Ovary (tissue), 9 donors: Measurements from ENCODE around the gene EDN3. TPM values are rescaled to one million over a fixed set of nuclear protein-coding genes. Genes with fewer than 3 reads are reported as not detected.

ENCODE experiments used
- DNase-seq, 5 donors: peaks; one replicate each; pipeline ENCODE4 v3.0.0-alpha.2; 2019 to 2020
- H3K27ac ChIP-seq, 2 donors: fragments of 200-600 bp; one replicate each; pipeline versions ENCODE4 v1.5.1 to v1.8.0; 2019 to 2022
- H3K27me3 ChIP-seq: fragments of 200-600 bp; one replicate; pipeline ENCODE4 v1.8.0; 2022
- H3K36me3 ChIP-seq: fragments of 200-600 bp; sonication (generic); one replicate; pipeline ENCODE4 v1.5.1; 2019
- H3K4me1 ChIP-seq: one replicate; pipeline ENCODE4 v1.8.1; 2013; ENCODE audit warnings: mild to moderate bottlenecking, moderate library complexity; ENCODE audit not compliant: insufficient read depth
- H3K4me3 ChIP-seq: fragments of 200-600 bp; sonication (generic); one replicate; pipeline ENCODE4 v1.5.1; 2017
- H3K9me3 ChIP-seq, 2 donors: fragments of 200-600 bp in 1 of 2; sonication (generic) in 1 of 2; one replicate each; pipeline versions ENCODE4 v1.5.1 to v1.8.1; 2013 to 2019; ENCODE audit warnings: mild to moderate bottlenecking in 1 of 2, moderate library complexity in 1 of 2
- CTCF ChIP-seq, 3 donors: fragments of 450-650 bp in 2 of 3; fragments of 200-600 bp in 1 of 3; IDR thresholded peaks; one replicate each; pipeline versions ENCODE4 v1.5.1 to v1.8.0; 2016 to 2022; ENCODE audit warnings: antibody characterized with exemption in 3 of 3, mild to moderate bottlenecking in 1 of 3
- EP300 ChIP-seq: sonication (generic); formaldehyde crosslinking; IDR thresholded peaks from one replicate; pipeline ENCODE4 v1.6.1; 2017; ENCODE audit warnings: antibody characterized with exemption
- POLR2A ChIP-seq: fragments of 450-650 bp; IDR thresholded peaks from one replicate; pipeline ENCODE4 v1.6.1; 2017; ENCODE audit warnings: antibody characterized with exemption, mild to moderate bottlenecking, moderate library complexity
- WGBS, 3 donors: extraction: QIAGEN DNeasy Blood & Tissue Kit in 1 of 3; methylation state at CpG; one replicate each; pipeline versions ENCODE4 v1.1.5 to v1.1.7; 2013 to 2017; 5-methylcytosine and 5-hydroxymethylcytosine counted together
- intact Hi-C, 4 donors: fragments of 100-400 bp; cut with DNase I; formaldehyde crosslinking; loops; one replicate each; pipeline versions ENCODE4 v1.11.0 to v1.15.1; 2022 to 2023
- polyA plus RNA-seq, 2 donors: library from polyadenylated mRNA; stranded (reverse); fragments of 200-250 nt in 1 of 2; fragments of 350-450 nt in 1 of 2; fragmentation: Illumina TruSeq in 1 of 2; extraction: RNeasy Lipid Tissue Mini Kit (QIAGEN cat#74804) in 1 of 2; gene quantifications; one replicate each; pipeline ENCODE4 v1.2.3, GENCODE V29; 2013 to 2014
- total RNA-seq, 7 donors: library from RNA; depleted of rRNA in 2 of 7; stranded (reverse); fragments of >200 nt in 2 of 7; fragmentation: NEBNext Ultra II Directional in 3 of 7; extraction: Animal tissue kit (Norgen Biotek cat#: 25700) in 3 of 7; gene quantifications; one replicate each; pipeline versions ENCODE4 v1.1.0 to v1.2.4, GENCODE V29; 2016 to 2023
- donor health status: DM: no; HTN: no; CAD: no; lungs with moderate emphysema.
- donor health status: DM: no; HTN: no; CAD: no.
- donor health status: Bipolar disorder and iron deficiency.
- donor health status: DM: yes; HTN: yes; CAD: no.
- donor health status: DM: no; HTN: no; CAD: no.
- donor health status: DM: yes; HTN: yes; CAD: no.

Gene EDN3
- total and polyA plus RNA-seq, 9 donors, result 0.18 to 6.4 (median 0.57) TPM; not detected in 2

GRCh38 chr20:59307270-59307669 is 6.9 kb downstream of the EDN3 start:
- 81 to 94% (median 86%) methylated on average over 3 of the region's 3 CpGs for WGBS, 3 donors
- H3K4me1 ChIP-seq, result no peaks in the 10 kb centered on the region
- H3K4me3 ChIP-seq, result no peak overlapping the region
- intact Hi-C loops, result no loop called here
- DNase-seq, result no peak
- no peak for TF ChIP-seq POLR2A
- TF ChIP-seq EP300, result no peak
- TF ChIP-seq CTCF (IDR thresholded peaks at IDR 0.05), result no peak
- no peaks in the 10 kb centered on the region for H3K36me3 ChIP-seq
- no peaks in the 10 kb centered on the region for H3K27me3 ChIP-seq
- H3K9me3 ChIP-seq, result no peaks in the 10 kb centered on the region
- H3K27ac ChIP-seq, result no peak overlapping the region

GRCh38 chr20:59308493-59309201 is 8.2 kb downstream of the EDN3 start:
- DNase-seq, result no peak
- H3K27ac ChIP-seq, result no peak overlapping the region
- H3K4me1 ChIP-seq, result no peaks in the 10 kb centered on the region
- H3K36me3 ChIP-seq, result no peaks in the 10 kb centered on the region
- 84 to 88% (median 88%) methylated on average over 10 of the region's 10 CpGs for WGBS, 3 donors
- no peaks in the 10 kb centered on the region for H3K9me3 ChIP-seq
- no peak overlapping the region for H3K4me3 ChIP-seq
- intact Hi-C loops, result no loop called here
- H3K27me3 ChIP-seq, result no peaks in the 10 kb centered on the region
- TF ChIP-seq POLR2A (no peak), EP300 (no peak), CTCF (IDR thresholded peaks at IDR 0.05) (no peak)

DNA sequence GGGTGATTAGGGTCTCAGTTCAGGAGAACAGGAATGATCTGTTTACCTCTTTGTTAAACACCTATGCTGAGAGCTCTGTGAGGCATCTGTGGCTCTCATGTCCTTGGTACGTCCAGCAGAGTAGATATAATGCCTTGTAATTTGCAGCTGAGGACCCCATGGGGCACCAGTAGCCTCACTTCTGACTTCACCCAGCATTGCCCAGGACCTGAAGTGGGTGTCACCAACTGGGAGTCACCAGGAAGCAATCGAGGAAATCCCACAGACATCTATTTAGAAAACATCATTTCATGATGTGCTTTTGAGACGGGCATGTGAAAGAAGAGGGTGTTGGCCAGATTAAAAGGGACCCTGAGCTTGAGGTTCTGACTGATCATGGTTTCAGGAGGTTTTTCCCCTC is 8.8 kb downstream of the EDN3 start:
- Histone ChIP-seq H3K36me3 (no peaks in the 10 kb centered on the region), H3K9me3 (no peaks in the 10 kb centered on the region), H3K4me1 (no peaks in the 10 kb centered on the region), H3K27me3 (no peaks in the 10 kb centered on the region), H3K27ac (no peak overlapping the region), H3K4me3 (no peak overlapping the region)
- WGBS, 3 donors, result 59 to 75% (median 69%) methylated on average over 3 of the region's 3 CpGs
- DNase-seq, result no peak
- intact Hi-C loops, result no loop called here
- TF ChIP-seq CTCF (IDR thresholded peaks at IDR 0.05) (no peak), EP300 (no peak), POLR2A (no peak)

GRCh38 chr20:59314997-59315396 is 14.6 kb downstream of the EDN3 start:
- intact Hi-C loops, result no loop called here
- TF ChIP-seq POLR2A, result no peak
- no peak for TF ChIP-seq EP300
- TF ChIP-seq CTCF (IDR thresholded peaks at IDR 0.05), result no peak
- WGBS, 3 donors, result 40 to 53% (median 49%) methylated on average over 2 of the region's 2 CpGs

More at GRCh38 chr20:59314997-59315396, 14.6 kb downstream of the EDN3 start:
- Histone ChIP-seq H3K27ac (no peak overlapping the region), H3K9me3 (no peaks in the 10 kb centered on the region), H3K36me3 (no peaks in the 10 kb centered on the region), H3K27me3 (no peaks in the 10 kb centered on the region), H3K4me3 (no peak overlapping the region), H3K4me1 (no peaks in the 10 kb centered on the region)
- DNase-seq, result no peak
